Uterus (tissue), 4 donors: ENCODE data around the gene OR2B2. TPM values are rescaled to one million over a fixed set of nuclear protein-coding genes. Genes with fewer than 3 reads are reported as not detected.
A peak's percentile ranks its signal among the peaks of the same experiment; 100 is the strongest.
"Not testable (repeated sequence)": the region's sequence is repeated elsewhere in the genome, so short reads cannot be mapped to it uniquely, and the experiment has no call there.

Experiments
- DNase-seq, 2 donors: peaks; one replicate each; pipeline ENCODE4 v3.0.0-alpha.2; 2019 to 2020
- H3K27ac ChIP-seq, 2 donors: fragments of 200-600 bp; sonication (generic); 1 replicate in 1 of 2; 2 replicates in 1 of 2; pipeline ENCODE4 v1.5.1; 2016 to 2018
- H3K27me3 ChIP-seq, 2 donors: fragments of 200-600 bp; sonication (generic); one replicate each; pipeline ENCODE4 v1.5.1; 2018 to 2019; ENCODE audit warnings: control low read depth in 1 of 2
- H3K36me3 ChIP-seq, 2 donors: fragments of 200-600 bp; sonication (generic); one replicate each; pipeline ENCODE4 v1.5.1; 2019; ENCODE audit warnings: control low read depth in 1 of 2
- H3K4me1 ChIP-seq, 2 donors: fragments of 200-600 bp; sonication (generic); one replicate each; pipeline ENCODE4 v1.5.1; 2018 to 2019; ENCODE audit warnings: control low read depth in 1 of 2
- H3K4me3 ChIP-seq, 2 donors: fragments of 200-600 bp; sonication (generic); 1 replicate in 1 of 2; 2 replicates in 1 of 2; pipeline ENCODE4 v1.5.1; 2018 to 2019; ENCODE audit warnings: mild to moderate bottlenecking in 1 of 2
- H3K9me3 ChIP-seq, 2 donors: fragments of 200-600 bp; sonication (generic); one replicate each; pipeline ENCODE4 v1.5.1; 2019; ENCODE audit warnings: control low read depth in 1 of 2
- POLR2A ChIP-seq, 2 donors: fragments of 450-650 bp; IDR thresholded peaks; one replicate each; pipeline ENCODE4 v1.6.1; 2016; ENCODE audit warnings: antibody characterized with exemption in 2 of 2, mild to moderate bottlenecking in 1 of 2, moderate library complexity in 1 of 2
- intact Hi-C: fragments of 100-400 bp; cut with DNase I; formaldehyde crosslinking; loops from one replicate; pipeline ENCODE4 v1.15.1; 2023; ENCODE audit warnings: low total_unique reads
- total RNA-seq, 4 donors: library from RNA; depleted of rRNA in 3 of 4; stranded (reverse); fragments of >200 nt in 3 of 4; gene quantifications; one replicate each; pipeline versions ENCODE4 v1.1.0 to v1.2.4, GENCODE V29; 2014 to 2023
- TF ChIP-seq, protein P1 (sequence below), 4 experiments: fragments of 200-600 bp in 2 of 4; fragments of 450-650 bp in 2 of 4; sonication (generic) in 2 of 4; IDR thresholded peaks; one replicate each; pipeline ENCODE4 v1.5.1; 2016 to 2019; ENCODE audit warnings: antibody characterized with exemption in 4 of 4, mild to moderate bottlenecking in 2 of 4, moderate library complexity in 1 of 4
- donor health status: DM: yes; HTN: yes; CAD: no.

The OR2B2 gene
- total RNA-seq, 4 donors from 2014 or later = not detected

DNA sequence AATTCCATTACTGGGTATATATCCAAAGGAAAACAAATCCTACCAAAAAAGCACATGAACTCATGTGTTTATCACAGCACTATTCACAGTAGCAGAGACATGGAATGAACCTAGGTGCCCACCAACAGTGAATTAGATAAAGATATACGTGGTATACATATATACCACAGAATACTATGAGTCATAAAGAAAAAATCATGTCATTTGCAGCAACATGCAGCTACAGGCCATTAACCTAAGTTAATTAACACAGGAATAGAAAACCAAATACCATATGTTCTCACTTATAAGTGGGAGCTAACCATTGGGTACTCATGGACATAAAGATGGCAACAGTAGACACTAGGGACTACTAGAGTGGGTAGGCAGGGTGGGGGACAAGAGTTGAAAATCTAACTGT lies 4.2 kb downstream of the OR2B2 start:
- H3K36me3 ChIP-seq = no peaks in the 10 kb centered on the region
- DNase-seq = no peak
- H3K9me3 ChIP-seq = no peaks in the 10 kb centered on the region
- TF ChIP-seq POLR2A (IDR thresholded peaks at IDR 0.05) = no peak
- no peak overlapping the region for H3K4me3 ChIP-seq
- H3K27me3 ChIP-seq = no peaks in the 10 kb centered on the region
- intact Hi-C loops = no loop called here
- no peak overlapping the region for H3K27ac ChIP-seq
- H3K4me1 ChIP-seq = no peaks in the 10 kb centered on the region

DNA sequence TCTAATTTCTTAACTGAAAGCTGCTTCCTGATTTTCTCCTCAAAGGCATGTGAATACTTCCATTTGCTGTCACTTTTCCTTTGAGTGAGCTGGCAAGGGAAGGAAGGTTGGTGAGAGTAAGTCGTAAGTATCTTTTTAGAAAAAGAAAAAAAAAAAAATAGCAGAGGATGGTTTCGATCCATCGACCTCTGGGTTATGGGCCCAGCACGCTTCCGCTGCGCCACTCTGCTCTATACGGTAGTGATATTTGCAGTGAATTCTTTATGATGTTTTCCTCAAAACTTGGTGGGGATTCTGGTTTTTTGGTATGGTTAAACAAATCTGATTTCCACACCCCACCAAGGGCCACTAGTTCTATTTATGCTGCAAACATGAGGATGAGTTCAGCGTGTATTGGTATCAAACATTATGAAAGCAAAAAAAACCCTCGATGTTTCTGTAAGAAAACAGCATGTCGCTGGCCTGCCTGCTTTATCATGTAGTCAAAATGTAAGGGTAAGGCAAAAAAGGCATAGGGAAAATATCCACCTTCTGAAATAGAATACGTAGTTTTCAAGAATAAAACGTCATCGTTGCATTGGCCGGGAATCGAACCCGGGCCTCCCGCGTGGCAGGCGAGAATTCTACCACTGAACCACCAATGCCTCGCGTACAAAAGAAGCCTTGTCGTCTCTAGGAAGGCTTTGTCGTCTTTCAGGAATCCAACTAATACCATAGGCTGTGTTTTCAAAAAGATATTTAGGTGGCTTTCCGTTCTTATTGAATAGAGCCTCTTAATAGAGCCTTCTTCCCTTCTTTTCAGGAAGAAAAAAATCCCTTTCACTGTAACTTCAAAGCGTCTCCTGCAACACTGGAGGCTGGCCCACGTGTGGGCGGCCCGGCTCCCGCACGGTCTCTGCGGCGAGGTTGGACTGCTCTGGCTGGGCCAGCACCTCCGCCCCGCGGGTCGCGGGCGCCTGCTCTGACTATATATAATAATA lies 9.6 kb downstream of the OR2B2 start:
- peak; percentile 84 to 87 for DNase-seq
- H3K36me3 ChIP-seq = no peaks in the 10 kb centered on the region
- intact Hi-C loops = no loop called here
- H3K4me3 ChIP-seq = peak overlapping the region; percentile 41 to 44
- peak overlapping the region; percentile 88 to 93 for H3K27ac ChIP-seq
- H3K4me1 ChIP-seq = no peaks in the 10 kb centered on the region
- TF ChIP-seq, protein P1, sequence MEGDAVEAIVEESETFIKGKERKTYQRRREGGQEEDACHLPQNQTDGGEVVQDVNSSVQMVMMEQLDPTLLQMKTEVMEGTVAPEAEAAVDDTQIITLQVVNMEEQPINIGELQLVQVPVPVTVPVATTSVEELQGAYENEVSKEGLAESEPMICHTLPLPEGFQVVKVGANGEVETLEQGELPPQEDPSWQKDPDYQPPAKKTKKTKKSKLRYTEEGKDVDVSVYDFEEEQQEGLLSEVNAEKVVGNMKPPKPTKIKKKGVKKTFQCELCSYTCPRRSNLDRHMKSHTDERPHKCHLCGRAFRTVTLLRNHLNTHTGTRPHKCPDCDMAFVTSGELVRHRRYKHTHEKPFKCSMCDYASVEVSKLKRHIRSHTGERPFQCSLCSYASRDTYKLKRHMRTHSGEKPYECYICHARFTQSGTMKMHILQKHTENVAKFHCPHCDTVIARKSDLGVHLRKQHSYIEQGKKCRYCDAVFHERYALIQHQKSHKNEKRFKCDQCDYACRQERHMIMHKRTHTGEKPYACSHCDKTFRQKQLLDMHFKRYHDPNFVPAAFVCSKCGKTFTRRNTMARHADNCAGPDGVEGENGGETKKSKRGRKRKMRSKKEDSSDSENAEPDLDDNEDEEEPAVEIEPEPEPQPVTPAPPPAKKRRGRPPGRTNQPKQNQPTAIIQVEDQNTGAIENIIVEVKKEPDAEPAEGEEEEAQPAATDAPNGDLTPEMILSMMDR (IDR thresholded peaks at IDR 0.05) = peak in 2 of 4 experiments; percentile 1 to 3
- no peak for TF ChIP-seq POLR2A (IDR thresholded peaks at IDR 0.05)
- H3K9me3 ChIP-seq = no peaks in the 10 kb centered on the region
- H3K27me3 ChIP-seq = no peaks in the 10 kb centered on the region

DNA sequence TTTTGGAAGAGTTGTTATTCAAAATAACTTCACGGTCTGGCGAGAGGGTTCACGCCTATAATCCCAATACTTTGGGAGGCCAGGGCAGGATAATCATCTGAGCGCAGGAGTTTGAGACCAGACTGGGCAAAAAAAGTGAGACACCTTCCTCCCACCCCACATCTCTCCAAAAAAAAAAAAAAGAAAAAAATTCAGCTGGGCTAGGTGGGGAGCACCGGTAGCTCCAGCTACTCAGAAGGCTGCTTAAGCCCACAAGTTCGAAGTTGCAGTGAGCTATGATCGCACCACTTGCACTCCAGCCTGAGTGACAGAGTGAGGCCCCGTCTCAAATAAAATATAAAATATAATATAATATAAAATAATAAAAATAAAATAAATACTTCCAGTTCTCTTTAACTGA lies 10.4 kb downstream of the OR2B2 start:
- H3K27ac ChIP-seq = peak overlapping the region in 1 of 2 donors; percentile 88
- intact Hi-C loops = no loop called here
- H3K4me3 ChIP-seq = no peak overlapping the region
- no peaks in the 10 kb centered on the region for H3K27me3 ChIP-seq
- H3K9me3 ChIP-seq = no peaks in the 10 kb centered on the region
- no peaks in the 10 kb centered on the region for H3K36me3 ChIP-seq
- TF ChIP-seq, protein P1 (IDR thresholded peaks at IDR 0.05) = no peak
- TF ChIP-seq POLR2A (IDR thresholded peaks at IDR 0.05) = no peak
- no peaks in the 10 kb centered on the region for H3K4me1 ChIP-seq
- DNase-seq = no peak

DNA sequence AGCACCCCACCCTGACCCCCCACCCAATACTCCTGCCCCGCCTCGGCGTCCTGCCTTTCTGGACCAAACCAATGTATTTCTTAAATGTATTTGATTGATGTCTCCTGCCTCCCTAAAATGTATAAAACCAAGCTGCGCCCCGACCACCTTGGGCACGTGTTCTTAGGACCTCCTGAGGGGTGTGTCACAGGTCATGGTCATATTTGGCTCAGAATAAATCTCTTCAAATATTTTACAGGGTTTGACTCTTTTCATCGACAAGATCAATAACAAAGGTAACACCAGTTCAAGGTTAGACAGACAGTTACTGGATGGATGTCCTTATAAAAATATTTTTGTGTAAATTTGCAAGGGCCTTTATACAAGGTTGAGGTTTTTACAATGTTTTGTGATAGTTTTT lies 12.0 kb downstream of the OR2B2 start:
- H3K27me3 ChIP-seq, H3K9me3 ChIP-seq, H3K4me3 ChIP-seq, DNase-seq, intact Hi-C loops, H3K27ac ChIP-seq, H3K4me1 ChIP-seq, H3K36me3 ChIP-seq: not testable (repeated sequence)

DNA sequence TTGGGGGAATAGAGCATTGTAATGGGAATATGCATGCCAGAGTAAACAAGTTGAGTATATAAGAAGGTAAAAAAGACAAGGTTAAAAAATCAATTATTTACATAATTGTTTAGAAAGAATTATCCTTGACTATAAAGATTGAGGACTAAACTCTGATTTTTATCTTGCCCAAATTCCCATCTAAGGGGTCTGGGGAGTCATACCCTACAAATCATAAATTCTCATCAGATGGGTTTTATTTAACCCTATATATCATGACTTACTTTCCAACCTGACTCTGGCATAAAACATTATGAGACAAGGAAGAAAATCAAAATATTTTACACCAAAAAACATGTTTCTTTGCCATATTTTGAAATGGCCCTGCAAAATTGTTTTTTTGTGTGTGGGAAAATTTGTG lies 12.7 kb downstream of the OR2B2 start:
- DNase-seq = no peak
- TF ChIP-seq, protein P1 (IDR thresholded peaks at IDR 0.05) = no peak
- no peak for TF ChIP-seq POLR2A (IDR thresholded peaks at IDR 0.05)
- H3K36me3 ChIP-seq = no peaks in the 10 kb centered on the region
- no peak overlapping the region for H3K27ac ChIP-seq
- intact Hi-C loops = loop anchor here (10.0 kb wide), 1 partner anchor 125 kb away; no protein-coding TSS in a partner anchor
- no peaks in the 10 kb centered on the region for H3K9me3 ChIP-seq
- H3K4me1 ChIP-seq = no peaks in the 10 kb centered on the region
- no peak overlapping the region for H3K4me3 ChIP-seq
- H3K27me3 ChIP-seq = no peaks in the 10 kb centered on the region

DNA sequence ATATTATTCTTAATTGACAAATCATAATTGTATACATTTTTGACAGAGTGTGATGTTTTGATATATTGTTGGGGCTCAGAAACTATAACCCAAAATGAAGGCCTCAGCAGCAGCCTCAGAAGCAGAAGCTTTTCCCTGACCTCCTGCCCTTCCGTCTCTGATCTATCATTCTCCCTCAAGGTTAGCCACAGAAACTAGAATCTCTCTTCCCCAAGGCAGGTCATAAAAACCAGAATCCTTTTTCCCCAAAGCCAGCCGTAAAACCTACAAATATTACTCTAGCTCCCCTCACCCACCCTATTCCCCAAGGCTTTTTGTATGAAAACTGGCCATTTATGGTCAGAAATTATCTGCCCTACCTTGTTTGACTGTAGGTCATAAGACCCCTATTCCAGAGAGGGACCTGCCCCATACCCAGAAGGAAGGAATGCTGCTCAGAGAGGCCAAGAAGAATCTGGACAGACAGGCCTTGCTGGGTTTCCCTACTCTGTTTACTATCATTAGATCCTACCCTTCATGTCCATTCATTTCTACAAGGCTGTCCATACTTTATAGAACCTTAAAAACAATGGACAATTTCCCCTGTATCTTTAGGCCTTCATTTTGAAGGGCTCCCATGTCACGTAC lies 14.5 kb downstream of the OR2B2 start:
- peaks cover 0 to 2% of the 10 kb centered on the region in 2 donors for H3K4me1 ChIP-seq
- TF ChIP-seq, protein P1 (IDR thresholded peaks at IDR 0.05) = no peak
- no peak for TF ChIP-seq POLR2A (IDR thresholded peaks at IDR 0.05)
- H3K9me3 ChIP-seq = no peaks in the 10 kb centered on the region
- intact Hi-C loops = loop anchor here (10.0 kb wide), 1 partner anchor 123 kb away; no protein-coding TSS in a partner anchor
- H3K36me3 ChIP-seq = no peaks in the 10 kb centered on the region
- peaks cover 0 to 4% of the 10 kb centered on the region in 2 donors for H3K27me3 ChIP-seq
- H3K27ac ChIP-seq = no peak overlapping the region
- DNase-seq = no peak
- no peak overlapping the region for H3K4me3 ChIP-seq
